Measurements from ENCODE around the gene DOK1.
"Not testable (repeated sequence)": the region's sequence is repeated elsewhere in the genome, so short reads cannot be mapped to it uniquely, and the experiment has no call there.

Gene DOK1

DNA sequence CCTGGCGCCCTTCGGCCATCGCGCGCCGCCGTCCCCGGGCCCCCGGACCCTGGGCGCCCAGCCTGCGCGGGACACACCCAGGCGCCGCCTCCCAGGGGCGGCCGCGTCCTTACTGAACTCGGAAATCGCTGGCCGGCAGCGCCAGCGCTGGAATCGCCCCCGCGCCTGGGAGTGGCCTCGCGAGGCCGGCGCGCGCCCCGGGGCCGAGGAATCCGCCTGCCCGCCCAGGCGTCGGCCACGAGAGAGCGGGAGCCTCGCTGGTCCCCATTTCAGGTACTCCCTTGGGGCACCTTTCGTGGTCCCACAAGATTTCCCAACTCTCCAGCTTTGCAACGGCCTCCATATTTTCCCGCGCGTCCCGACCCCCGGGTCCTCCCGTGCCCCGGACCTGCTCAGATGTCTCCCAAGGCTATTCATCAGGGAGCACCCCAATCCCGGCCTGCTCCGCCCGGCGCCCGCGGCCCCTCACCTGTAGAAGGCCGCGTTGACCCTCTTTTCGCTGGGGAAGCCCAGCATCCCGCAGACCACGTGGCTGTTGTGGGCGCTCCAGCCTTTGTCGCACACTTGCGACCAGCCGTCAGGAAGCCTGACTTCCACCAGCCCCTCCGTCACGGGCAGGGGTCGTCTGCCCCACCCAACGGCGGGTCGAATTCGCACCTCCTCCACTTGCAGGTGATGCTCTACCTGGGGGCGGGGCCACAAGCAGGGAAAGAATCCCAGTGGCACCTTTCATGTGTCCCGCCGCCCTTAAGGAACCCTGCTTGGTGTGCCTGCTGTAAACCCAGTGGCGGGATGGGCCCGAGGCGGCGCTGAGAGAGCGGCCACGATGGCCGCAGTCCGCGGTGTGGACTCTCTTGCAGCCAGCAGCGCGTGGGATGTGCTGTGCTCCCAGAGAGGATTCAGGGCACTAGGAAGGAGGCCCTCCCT is 5.4 kb upstream of the DOK1 start:
- DNase-seq (ENCODE audit: low read depth): no peak

DNA sequence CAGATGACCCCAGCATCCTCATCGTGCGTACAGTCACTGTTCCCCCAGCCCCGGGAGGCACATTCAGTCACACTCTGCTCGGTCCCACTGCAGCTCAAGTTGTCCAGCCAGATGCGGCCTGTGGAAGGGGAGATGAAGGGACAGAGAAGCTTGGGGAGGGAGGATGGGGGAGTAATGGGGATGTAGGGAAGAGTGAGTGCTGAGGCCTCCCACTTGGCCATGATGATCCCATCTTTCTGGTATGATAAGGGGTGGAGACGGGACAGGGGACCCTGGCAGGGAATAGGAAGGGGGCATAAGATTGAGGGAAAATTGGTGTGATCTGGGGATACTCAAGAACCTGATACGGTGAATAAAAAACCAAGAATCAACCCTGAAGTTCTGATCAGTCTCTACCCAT is 4.3 kb upstream of the DOK1 start:
- no peak for DNase-seq (ENCODE audit: low read depth)

DNA sequence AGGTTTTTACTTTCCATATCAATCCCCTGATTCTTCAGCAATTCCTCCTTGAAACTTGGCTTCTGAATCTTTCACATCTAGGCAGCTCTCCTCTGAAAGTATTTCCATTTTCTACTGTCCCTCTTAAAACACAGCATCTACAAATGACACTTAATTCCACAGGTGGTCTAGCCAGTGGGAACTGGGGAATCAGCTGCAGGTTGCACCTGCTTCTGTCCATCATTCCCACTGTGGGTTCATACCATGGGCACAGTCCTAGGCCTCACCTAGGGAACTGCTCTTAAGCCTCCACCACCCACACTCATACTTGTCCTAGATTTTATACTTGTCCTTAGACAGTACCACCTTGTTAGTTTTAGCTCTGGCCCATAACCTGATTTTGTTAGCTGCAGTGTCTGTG is 3.0 kb upstream of the DOK1 start:
- DNase-seq (ENCODE audit: low read depth): no peak

DNA sequence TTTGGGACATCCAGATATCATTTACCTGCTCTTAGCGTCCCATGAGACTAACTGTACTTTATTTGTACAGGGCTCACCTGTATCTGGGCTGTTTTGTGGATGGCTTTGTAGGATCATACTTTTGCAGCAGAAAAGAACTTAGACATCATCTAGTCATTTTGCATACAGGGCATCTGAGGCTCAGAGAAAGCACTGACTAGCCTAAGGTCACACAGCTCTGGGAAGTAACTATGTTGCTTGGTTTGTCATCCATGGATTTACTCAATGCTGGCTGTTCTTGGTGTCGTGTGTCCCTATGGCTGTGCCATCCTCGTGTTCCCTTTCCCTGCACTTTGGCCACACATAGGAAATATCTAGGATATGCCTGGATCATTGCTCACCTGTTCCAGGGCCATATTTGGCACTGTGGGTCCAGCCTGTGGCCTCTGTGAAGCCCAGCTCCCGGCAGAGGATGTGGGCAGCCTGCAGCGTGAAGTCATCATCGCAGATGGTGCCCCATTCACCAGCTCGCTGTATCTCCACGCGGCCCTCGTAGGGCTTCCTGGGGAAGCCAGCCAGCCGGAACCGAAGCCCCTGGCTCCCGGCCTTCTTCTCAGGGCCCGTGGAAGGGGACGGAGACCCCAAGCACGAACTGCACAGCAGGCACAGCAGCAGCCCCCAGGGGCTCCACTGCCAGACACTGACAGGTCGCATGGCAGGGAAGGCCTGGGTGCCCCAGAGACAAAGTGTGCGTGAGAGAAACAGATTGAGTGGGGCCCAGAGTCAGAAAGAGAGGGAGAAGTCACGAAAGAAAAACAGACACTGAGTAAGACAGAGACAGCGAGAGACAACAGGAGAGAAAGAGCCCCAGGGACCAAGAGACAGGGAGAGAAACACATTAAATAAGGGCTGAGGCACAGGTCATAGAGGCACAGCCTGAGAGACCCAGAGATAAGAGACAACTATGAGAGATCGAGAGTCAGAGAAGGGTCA is 2.3 kb upstream of the DOK1 start:
- DNase-seq (ENCODE audit: low read depth): no peak

DNA sequence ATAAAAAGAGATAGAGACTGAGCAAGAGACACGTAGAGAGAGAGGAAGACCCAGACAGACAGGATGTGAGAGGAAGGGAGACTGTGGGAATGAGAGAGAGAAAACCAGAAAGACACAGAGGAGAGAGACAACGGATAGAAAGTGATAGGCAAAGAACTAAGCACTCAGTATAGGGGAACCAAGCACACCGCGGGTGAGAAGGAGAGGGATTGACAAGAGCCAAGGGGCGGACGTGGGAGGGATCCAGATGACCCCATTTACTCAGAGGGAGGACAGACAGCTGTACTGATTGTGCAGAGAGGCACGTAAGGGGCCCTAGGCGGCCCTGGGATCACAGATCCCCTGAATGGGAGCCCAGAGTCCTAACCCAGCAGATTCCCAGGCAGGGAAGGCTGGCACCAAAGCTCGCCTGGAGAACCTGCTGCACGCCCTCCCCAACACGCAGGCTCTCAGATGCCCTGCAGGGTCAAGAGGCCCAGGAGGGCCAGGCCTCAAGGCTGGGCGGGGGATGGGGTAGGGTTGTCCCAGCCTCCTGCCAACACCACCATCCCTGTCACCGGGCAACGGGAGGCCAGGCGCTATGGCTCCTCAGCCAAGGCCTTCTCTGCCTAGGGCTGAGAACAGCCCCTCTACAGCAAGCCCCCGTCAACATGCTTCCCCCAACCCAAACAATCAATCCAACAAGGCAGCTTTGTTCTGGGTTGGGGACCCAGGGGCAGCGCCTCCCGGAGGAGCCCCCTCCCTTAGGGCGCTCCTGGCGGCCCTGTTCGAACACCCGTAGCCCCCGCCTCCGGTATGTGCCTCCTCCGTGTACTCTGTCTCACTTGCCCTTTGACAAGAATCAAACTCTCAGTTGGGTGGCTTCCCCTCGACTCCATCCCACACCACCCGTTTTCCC is 1.4 kb upstream of the DOK1 start:
- no peak for DNase-seq (ENCODE audit: low read depth)

DNA sequence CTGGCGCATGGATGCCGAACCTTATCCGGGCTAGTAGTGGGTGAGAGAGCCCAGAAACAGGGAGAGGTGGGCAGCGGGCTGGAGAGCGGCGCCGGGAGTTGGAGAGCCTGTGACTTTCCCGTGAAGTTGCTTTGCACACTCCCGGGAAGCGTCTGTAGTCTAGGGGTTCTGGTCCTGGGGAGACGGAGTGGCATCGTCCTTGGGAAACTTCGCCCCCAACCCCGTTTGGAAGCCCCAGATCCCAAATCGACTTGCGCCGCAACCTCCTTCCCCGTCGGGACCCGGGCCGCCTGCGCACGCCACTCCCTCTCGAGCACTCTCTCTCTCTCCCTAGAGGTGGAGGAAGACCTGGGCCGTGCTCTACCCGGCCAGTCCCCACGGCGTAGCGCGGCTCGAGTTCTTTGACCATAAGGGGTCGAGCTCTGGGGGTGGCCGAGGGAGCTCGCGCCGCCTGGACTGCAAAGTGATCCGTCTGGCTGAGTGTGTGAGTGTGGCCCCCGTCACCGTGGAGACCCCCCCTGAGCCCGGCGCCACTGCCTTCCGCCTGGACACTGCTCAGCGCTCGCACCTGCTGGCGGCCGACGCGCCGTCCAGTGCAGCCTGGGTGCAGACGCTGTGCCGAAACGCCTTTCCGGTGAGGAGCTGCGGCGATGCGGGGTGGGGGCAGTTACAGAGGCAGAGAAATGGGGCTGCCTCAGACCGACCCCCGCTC is 456 bp downstream of the DOK1 start:
- no peak for DNase-seq (ENCODE audit: low read depth)

DNA sequence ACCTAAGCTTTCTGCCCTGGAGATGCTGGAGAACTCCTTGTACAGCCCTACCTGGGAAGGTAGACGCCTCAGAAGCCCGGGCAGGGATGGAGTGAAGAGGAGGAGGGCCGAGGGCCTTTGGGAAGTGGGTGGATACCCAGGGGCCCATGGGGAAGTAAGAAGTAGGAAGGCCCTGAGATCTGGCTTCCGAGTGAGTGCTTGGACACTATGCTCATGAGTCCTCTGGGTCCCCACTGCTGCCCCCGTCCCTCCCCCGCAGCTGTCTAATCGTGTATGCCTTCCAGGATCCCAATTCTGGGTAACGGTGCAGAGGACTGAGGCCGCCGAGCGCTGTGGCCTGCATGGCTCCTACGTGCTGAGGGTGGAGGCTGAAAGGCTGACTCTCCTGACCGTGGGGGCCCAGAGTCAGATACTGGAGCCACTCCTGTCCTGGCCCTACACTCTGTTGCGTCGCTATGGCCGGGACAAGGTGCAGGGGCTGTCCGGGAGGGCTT is 1.1 kb downstream of the DOK1 start:
- no peak for DNase-seq (ENCODE audit: low read depth)

DNA sequence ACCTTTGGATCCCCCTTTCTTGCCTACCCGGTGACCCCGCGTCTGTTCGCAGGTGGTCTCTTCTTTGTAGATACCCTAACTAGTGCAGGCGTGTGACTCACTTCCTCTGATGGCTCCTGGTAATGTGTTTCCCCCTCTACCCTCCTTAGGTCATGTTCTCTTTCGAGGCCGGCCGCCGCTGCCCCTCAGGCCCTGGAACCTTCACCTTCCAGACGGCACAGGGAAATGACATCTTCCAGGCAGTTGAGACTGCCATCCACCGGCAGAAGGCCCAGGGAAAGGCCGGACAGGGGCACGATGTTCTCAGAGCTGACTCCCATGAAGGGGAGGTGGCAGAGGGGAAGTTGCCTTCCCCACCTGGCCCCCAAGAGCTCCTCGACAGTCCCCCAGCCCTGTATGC is 1.6 kb downstream of the DOK1 start:
- DNase-seq (ENCODE audit: low read depth): no peak

DNA sequence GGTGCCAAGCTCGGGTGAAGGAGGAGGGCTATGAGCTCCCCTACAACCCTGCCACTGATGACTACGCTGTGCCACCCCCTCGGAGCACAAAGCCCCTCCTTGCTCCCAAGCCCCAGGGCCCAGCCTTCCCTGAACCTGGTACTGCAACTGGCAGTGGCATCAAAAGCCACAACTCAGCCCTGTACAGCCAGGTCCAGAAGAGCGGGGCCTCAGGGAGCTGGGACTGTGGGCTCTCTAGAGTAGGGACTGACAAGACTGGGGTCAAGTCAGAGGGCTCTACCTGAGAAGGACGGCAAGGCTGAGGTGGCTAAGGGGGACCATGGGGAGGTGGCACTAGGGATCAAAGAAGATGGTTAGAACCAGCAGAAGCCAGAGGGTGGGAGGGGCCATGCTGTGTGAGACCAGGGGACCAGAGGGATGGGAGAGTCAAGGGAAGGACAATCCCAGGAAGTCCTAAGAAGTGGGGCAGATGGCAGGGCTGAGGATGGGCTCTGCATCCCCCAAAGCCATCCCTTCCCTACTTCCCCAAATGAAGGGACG is 2.4 kb downstream of the DOK1 start:
- DNase-seq (ENCODE audit: low read depth): no peak

DNA sequence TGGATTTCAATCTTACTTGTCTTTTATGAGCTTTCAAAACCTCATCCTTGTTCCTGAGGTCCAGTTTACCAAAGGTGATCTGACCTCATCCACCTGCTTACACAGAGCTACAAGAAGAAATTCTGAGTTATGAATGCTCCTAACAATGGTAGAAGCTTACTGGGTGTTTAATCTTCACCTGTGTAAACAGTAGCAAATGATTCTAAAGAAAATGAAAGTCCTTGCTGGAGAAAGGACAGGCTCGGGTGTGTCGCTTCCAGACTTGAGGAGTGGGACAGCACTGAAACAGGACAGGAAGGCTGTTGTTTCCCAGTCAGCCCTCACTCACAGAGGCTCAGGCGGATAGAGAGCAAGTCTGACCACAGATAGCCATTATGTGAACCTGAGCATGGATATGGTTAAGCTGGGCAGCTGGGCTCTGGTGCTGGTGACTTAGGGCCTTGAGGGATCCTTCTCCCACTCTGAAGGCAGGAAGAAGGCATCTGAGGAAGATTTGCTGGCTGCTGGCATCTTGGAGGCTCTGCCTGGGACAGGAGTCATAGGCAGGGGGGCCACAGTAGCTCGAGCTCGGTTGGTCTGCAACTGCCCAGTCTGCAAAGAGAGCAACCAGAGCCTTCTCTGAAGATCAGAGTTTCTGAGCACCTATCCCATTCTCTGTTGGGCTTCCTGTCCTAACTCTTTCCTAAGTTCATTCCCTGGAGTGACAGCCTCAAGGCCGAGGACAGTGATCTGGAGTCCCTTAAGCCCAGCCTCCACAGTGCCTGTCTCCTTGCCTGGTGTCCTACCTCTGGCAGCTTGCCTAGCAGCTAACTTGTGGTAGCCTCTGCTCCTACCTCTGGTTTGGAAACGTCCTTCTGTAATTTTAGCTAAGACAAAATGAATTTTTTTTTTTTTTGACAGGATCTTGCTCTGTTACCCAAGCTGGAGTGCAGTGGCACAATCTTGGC is 4.0 kb downstream of the DOK1 start:
- no peak for DNase-seq (ENCODE audit: low read depth)

DNA sequence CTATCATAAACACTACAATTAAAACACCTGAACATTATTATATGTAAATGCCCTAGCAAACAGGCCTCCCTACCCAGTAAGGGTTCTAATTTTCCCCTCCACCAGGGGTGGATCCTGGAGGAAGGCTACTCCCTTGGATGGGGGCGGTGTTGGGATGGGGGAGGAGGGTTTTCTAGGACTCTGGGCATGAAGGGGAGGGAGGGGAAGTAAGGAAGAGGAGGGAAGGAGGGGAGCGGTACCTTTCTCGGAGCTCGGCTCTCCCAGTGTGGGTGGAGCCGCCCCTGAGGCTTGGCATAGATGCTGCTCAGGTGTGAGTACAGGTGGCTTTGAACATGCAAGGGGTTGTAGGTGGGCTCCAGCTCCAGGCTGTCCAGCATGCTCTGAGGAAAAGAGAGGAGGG is 5.4 kb downstream of the DOK1 start:
- no peak for DNase-seq (ENCODE audit: low read depth)

DNA sequence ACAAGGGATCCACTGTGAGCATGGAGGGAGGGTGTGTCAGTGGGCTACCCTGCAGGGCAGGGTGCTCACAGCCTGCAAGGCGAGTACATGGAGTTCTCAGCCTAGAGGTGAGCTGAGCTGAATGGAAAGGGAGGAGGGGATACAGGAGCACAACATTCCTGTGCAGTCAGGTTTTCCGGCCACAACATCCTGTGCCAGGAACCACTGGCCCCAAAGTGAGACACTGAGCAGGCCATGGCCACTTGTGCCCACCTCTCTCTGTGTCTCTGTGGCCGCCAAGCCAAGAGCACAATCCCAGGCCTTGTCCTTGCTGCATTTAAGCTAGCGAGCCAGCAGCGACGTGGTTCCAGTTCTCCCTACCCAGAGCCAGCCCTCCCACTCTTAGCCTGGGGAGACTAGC is 6.1 kb downstream of the DOK1 start:
- DNase-seq (ENCODE audit: low read depth): no peak

DNA sequence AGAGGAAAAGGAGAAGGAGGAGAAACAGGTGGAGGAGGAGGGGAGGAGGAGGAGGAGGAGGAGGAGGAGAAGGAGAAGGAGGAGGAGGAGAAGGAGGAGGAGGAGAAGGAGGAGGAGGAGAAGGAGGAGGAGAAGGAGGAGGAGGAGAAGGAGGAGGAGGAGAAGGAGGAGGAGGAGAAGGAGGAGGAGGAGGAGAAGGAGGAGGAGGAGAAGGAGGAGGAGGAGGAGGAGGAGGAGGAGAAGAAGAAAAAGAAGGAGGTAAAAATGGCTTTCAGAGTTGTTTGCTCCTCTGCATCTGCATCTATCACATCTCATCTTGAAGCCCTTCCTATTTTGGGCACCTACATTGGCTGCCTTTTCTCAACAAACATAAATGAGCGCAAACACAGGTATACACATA is 6.5 kb downstream of the DOK1 start:
- not testable (repeated sequence) for DNase-seq (ENCODE audit: low read depth)

DNA sequence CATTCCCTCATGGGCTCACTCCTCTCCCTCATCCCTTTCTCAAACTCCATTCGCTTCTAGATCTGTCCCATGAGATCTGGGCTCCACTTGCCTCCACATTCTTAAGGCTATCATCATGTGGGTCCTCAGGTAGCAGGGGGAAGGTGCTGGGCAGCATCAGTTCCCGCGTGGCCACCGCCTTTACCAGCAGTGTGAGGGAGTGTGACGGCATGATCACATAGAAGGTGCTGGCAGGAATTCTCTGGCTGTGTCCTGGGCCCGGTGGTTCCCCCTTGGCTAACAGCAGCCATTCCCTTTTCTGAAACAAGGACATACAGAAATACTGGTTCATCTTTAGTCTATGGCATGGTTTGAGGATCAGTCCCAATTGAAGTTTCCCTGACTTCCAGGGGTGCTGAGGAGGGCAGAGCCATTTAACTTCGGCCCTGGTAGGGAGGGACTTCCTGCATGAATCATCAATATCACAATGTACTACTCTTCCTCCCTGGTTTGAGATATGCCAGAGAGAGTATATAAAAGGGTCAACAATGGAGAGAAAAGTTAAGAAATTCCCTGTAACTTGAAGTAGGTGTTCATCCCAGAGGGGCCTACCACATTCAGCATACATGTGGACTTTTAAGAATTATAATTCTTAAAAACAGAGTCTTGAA is 7.7 kb downstream of the DOK1 start:
- no peak for DNase-seq (ENCODE audit: low read depth)

DNA sequence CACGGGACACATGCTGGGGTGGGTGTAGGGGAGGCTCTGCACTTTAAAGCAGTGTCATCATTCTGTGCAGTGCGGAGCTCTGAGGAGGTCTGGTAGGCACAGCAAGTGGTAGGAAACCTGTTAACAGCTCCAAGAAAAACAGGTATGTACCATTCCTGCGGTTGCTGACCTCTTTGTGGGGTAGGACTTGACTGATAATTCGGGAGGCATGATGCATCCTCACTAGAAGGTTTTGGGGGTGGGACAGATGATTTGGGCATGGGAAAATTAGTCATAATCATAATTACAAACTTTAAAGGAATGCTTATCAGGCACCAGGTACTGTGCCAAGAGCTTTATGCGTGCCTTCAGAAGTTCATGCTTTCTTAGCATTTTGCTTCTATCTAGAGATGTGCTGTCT is 9.7 kb downstream of the DOK1 start:
- no peak for DNase-seq (ENCODE audit: low read depth)

DNA sequence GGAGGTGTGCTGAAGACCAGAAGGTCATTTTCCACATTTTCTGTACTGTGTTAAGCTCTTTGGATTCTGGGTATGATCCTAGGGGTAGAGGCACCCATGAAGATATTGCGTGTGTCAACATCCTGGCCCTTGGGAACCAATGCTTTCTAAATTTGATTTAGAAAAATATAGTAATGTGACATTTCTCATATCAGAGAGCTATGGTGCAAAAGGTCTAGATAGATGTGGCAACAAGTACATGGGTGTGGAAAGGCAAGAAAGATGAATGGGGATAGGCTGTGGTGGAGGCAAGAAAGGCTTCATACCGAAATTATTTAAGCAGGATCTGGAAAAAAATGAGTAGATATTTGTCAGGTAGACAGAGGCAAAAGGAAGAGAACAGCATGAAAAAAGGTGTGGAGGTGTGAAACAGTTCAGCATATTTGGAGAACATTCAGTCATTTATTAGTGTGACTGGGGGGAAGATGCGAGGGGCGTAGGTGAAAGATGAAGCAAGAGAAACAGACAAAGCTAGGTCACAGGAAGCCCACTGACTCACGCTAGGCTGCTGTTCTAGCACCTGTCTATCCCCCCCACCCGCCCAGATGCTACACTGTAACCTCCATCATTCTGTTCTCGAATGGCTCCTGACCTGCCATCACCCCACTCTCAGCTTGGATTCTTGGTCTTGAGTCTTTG is 11.7 kb downstream of the DOK1 start:
- no peak for DNase-seq (ENCODE audit: low read depth)

DNA sequence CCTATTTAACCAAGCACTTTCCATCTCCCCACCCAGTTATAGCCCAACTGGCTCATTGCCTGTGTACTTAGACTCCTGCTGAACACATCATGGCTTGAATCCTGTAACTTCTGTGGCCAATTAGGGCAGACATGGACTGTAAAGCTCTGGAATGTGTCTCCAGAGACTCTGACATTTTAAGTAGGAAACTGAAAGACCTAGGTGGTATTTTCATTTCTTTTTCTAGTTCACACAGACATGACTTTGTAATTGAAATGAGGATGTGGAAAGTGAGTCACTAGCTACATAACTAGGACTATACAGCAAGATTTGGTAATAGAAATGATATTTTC is 12.2 kb downstream of the DOK1 start:
- DNase-seq (ENCODE audit: low read depth): peak; percentile 97

DNA sequence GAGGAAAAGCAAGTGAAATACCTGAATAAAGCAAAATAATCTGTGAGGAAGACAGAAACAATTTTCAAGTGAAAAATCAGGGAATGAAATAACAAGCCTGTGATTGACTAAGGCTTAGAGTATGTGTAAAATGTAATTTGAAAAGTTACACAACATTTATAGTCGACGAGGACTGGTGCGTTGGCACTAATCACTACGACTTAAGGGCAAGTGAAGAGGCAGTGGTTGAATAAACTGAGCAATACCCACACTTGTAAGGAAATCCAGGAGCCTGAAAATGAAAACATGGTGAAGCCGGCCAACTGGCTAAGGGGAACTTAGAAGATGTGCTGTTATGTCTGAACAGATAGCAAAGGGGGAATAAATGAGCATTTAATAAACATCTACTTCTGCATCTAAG is 13.4 kb downstream of the DOK1 start:
- DNase-seq (ENCODE audit: low read depth): peak; percentile 80

DNA sequence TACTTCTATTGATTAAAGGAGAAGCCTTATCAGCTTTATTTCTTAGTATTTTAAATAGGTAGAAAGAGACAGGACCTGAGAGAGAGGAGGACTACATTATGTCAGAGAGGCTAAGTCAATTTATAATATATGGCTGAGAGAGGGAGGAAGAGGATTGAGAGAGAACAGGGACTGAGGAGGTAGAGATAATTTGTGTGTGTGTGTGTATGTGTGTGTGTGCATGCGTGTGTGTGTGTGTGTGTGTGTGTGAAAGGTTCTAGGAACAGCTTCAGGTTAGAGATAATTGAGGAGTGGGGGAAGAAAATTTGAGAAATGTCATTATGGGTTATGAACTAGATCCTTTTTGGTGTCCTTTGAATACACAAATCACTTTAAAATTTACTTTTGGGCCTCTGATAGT is 15.2 kb downstream of the DOK1 start:
- DNase-seq (ENCODE audit: low read depth): no peak
